Gastrocnemius medialis (tissue), 4 donors: ENCODE data around the gene FERMT2.

Experiments
- POLR2A ChIP-seq, 2 donors: fragments of 450-650 bp; IDR thresholded peaks; one replicate each; pipeline ENCODE4 v1.6.1; 2017; ENCODE audit warnings: antibody characterized with exemption in 2 of 2, mild to moderate bottlenecking in 2 of 2, moderate library complexity in 2 of 2
- TF ChIP-seq, protein P1 (sequence below), 5 experiments: fragments of 450-650 bp in 3 of 5; fragments of 200-600 bp in 2 of 5; sonication (generic) in 2 of 5; IDR thresholded peaks in 4 of 5; conservative IDR thresholded peaks in 1 of 5; 1 replicate in 4 of 5; 2 replicates in 1 of 5; pipeline ENCODE4 v1.5.1; 2016 to 2019; ENCODE audit warnings: antibody characterized with exemption in 5 of 5, mild to moderate bottlenecking in 3 of 5, moderate library complexity in 3 of 5

DNA sequence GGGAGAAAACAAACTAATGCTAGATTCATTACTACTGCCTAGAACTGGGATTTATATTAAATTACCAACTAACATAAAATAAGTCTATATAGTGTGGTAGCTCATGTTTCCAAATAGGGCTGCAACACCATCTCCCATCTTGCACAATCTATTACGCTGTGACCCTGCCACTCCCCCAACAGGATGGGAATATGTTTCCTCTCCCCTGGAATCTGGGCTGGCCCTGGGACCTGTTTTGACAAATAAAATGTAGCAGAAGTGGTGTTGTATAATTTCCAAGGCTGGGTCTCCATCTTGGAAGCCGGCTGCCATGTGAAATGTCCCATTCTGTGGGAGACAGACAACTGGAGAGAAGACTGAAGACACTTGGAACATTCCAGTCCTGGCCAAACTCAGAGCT lies 45.6 kb upstream of the FERMT2 start:
- TF ChIP-seq, protein P1, sequence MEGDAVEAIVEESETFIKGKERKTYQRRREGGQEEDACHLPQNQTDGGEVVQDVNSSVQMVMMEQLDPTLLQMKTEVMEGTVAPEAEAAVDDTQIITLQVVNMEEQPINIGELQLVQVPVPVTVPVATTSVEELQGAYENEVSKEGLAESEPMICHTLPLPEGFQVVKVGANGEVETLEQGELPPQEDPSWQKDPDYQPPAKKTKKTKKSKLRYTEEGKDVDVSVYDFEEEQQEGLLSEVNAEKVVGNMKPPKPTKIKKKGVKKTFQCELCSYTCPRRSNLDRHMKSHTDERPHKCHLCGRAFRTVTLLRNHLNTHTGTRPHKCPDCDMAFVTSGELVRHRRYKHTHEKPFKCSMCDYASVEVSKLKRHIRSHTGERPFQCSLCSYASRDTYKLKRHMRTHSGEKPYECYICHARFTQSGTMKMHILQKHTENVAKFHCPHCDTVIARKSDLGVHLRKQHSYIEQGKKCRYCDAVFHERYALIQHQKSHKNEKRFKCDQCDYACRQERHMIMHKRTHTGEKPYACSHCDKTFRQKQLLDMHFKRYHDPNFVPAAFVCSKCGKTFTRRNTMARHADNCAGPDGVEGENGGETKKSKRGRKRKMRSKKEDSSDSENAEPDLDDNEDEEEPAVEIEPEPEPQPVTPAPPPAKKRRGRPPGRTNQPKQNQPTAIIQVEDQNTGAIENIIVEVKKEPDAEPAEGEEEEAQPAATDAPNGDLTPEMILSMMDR (IDR thresholded peaks at IDR 0.05 in 4 of 5, conservative IDR thresholded peaks at IDR 0.05 in 1 of 5) = no peak
- no peak for TF ChIP-seq POLR2A (IDR thresholded peaks at IDR 0.05)
